Astrocyte (in vitro differentiated cells and primary cell): ENCODE data around the gene IL10RB.

Experiments used
- EZH2 ChIP-seq: IDR thresholded peaks from 2 replicates; pipeline ENCODE4 v1.6.1; 2012; ENCODE audit warnings: mild to moderate bottlenecking, low read length, inconsistent platforms; ENCODE audit not compliant: insufficient read depth
- TF ChIP-seq, protein P1 (sequence below): IDR thresholded peaks from 2 replicates; pipeline ENCODE4 v1.5.1; 2011; ENCODE audit warnings: low read depth, mild to moderate bottlenecking, inconsistent platforms, low read length, moderate library complexity; ENCODE audit not compliant: insufficient read depth

DNA sequence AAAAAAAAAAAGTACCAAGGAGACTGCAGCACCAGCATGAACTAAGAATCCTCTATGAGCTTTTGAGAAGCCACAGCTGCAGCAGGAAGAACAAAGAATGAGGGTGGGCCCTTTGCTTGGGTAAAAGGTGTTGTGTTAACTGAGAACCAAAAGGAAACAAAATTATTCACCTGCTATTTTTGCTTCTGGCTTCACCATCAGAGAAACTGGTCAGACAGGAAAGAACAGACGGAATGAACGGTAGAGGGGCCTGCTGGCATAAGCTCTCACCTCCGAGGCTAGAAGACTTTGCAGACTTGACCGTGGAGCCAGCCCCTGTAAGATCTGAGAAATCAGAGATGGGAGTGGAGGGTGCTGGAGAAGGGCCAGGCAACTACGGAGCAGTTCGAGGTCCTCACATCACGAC lies 27.6 kb downstream of the IL10RB start:
- TF ChIP-seq, protein P1, sequence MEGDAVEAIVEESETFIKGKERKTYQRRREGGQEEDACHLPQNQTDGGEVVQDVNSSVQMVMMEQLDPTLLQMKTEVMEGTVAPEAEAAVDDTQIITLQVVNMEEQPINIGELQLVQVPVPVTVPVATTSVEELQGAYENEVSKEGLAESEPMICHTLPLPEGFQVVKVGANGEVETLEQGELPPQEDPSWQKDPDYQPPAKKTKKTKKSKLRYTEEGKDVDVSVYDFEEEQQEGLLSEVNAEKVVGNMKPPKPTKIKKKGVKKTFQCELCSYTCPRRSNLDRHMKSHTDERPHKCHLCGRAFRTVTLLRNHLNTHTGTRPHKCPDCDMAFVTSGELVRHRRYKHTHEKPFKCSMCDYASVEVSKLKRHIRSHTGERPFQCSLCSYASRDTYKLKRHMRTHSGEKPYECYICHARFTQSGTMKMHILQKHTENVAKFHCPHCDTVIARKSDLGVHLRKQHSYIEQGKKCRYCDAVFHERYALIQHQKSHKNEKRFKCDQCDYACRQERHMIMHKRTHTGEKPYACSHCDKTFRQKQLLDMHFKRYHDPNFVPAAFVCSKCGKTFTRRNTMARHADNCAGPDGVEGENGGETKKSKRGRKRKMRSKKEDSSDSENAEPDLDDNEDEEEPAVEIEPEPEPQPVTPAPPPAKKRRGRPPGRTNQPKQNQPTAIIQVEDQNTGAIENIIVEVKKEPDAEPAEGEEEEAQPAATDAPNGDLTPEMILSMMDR = no peak
- TF ChIP-seq EZH2 = no peak
